Esophagus mucosa (tissue), 1 donor: ENCODE data around the gene EEFSEC. TPM values are rescaled to one million over a fixed set of nuclear protein-coding genes. Genes with fewer than 3 reads are reported as not detected.

Experiments
- ATAC-seq: fragments of 200-7000 bp; cut with Tn5 transposase; one replicate; pipeline ENCODE4 v1.9.1; 2020
- total RNA-seq: library from RNA; stranded (reverse); gene quantifications from one replicate; pipeline ENCODE4 v1.2.4, GENCODE V29; 2023
- donor health status: DM: yes; HTN: yes; CAD: no.

EEFSEC gene
- total RNA-seq, 1 donor from 2014 or later, result 10.4 TPM

GRCh38 chr3:128273841-128274573 lies 120.7 kb downstream of the EEFSEC start:
- no peak for ATAC-seq

- ATAC-seq, result no peak
Measured at GRCh38 chr3:128274837-128275236, 121.6 kb downstream of the EEFSEC start.

- no peak for ATAC-seq
Measured at GRCh38 chr3:128275316-128276145, 122.2 kb downstream of the EEFSEC start.

- ATAC-seq, result no peak
Measured at GRCh38 chr3:128276146-128276435, 122.8 kb downstream of the EEFSEC start.

GRCh38 chr3:128276577-128277183 lies 123.4 kb downstream of the EEFSEC start:
- ATAC-seq, result no peak

- ATAC-seq, result no peak
Measured at GRCh38 chr3:128277378-128278069, 124.2 kb downstream of the EEFSEC start.

GRCh38 chr3:128278130-128278529 lies 124.8 kb downstream of the EEFSEC start:
- no peak for ATAC-seq

- ATAC-seq, result no peak
Measured at GRCh38 chr3:128278761-128279600, 125.7 kb downstream of the EEFSEC start.

- ATAC-seq, result no peak
Measured at GRCh38 chr3:128279601-128279880, 126.3 kb downstream of the EEFSEC start.

GRCh38 chr3:128280481-128281052 lies 127.3 kb downstream of the EEFSEC start:
- ATAC-seq, result no peak

- no peak for ATAC-seq
Measured at GRCh38 chr3:128281056-128281455, 127.8 kb downstream of the EEFSEC start.

- ATAC-seq, result no peak
Measured at GRCh38 chr3:128281461-128282367, 128.4 kb downstream of the EEFSEC start.

GRCh38 chr3:128282380-128283196 lies 129.3 kb downstream of the EEFSEC start:
- ATAC-seq, result no peak

GRCh38 chr3:128283421-128283820 lies 130.1 kb downstream of the EEFSEC start:
- ATAC-seq, result no peak

- ATAC-seq, result no peak
Measured at GRCh38 chr3:128285042-128285966, 132.0 kb downstream of the EEFSEC start.

- no peak for ATAC-seq
Measured at GRCh38 chr3:128285967-128286321, 132.7 kb downstream of the EEFSEC start.

- no peak for ATAC-seq
Measured at GRCh38 chr3:128286691-128287090, 133.4 kb downstream of the EEFSEC start.

GRCh38 chr3:128287216-128287615 lies 133.9 kb downstream of the EEFSEC start:
- ATAC-seq, result no peak

- no peak for ATAC-seq
Measured at GRCh38 chr3:128289534-128289933, 136.3 kb downstream of the EEFSEC start.
